ENCODE results near the gene FBXL22. TPM values are rescaled to one million over a fixed set of nuclear protein-coding genes. Genes with fewer than 3 reads are reported as not detected.

The FBXL22 gene, protein sequence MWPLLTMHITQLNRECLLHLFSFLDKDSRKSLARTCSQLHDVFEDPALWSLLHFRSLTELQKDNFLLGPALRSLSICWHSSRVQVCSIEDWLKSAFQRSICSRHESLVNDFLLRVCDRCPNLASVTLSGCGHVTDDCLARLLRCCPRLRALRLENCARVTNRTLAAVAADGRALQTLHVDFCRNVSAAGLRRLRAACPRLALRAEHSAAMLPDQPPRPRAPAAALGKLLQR
- 0.16 to 0.30 TPM (median 0.17 TPM) in 5 replicates for total RNA-seq (2022; extraction: Qiagen RNA extraction)

GRCh38 chr15:63597038-63597790 is at the start of gene FBXL22:
TSS of gene FBXL22 (plus strand) at chr15:63597387. CDS start at chr15:63597393, 6 bp downstream.

Other genes with a start within 250 kb of the FBXL22 start
- gene CA12, start 215.5 kb upstream of the FBXL22 start, total RNA-seq (2022; extraction: Qiagen RNA extraction), result 176 to 188 TPM (median 186 TPM) in 5 replicates
- 35.9 to 42.4 TPM (median 38.3 TPM) in 5 replicates for gene USP3, start 92.8 kb upstream of the FBXL22 start, total RNA-seq (2022; extraction: Qiagen RNA extraction)
- 22.1 to 32.9 TPM (median 23.2 TPM) in 5 replicates for gene HERC1, start 236.6 kb downstream of the FBXL22 start, total RNA-seq (2022; extraction: Qiagen RNA extraction)